GM13976 (cell line): Measurements from ENCODE around the gene ARMH1.
A peak's percentile ranks its signal among the peaks of the same experiment; 100 is the strongest.

ENCODE experiments used
- DNase-seq: peaks from one replicate; pipeline ENCODE4 v3.0.0; 2012; ENCODE audit warnings: low spot score
- in situ Hi-C: fragments of 300-500 bp; cut with MboI; formaldehyde crosslinking; loops from one replicate; pipeline ENCODE4 v1.12.0; 2022; ENCODE audit warnings: low sequenced_read_pairs, mixed read lengths, inconsistent platforms; ENCODE audit not compliant: unreplicated experiment
- TF ChIP-seq, protein P1 (sequence below): IDR thresholded peaks from 2 replicates; pipeline ENCODE4 v1.5.1; 2012; ENCODE audit warnings: borderline replicate concordance, mild to moderate bottlenecking; ENCODE audit not compliant: insufficient read depth; ENCODE audit errors: extremely low read depth, missing control alignments, control extremely low read depth

The ARMH1 gene

DNA sequence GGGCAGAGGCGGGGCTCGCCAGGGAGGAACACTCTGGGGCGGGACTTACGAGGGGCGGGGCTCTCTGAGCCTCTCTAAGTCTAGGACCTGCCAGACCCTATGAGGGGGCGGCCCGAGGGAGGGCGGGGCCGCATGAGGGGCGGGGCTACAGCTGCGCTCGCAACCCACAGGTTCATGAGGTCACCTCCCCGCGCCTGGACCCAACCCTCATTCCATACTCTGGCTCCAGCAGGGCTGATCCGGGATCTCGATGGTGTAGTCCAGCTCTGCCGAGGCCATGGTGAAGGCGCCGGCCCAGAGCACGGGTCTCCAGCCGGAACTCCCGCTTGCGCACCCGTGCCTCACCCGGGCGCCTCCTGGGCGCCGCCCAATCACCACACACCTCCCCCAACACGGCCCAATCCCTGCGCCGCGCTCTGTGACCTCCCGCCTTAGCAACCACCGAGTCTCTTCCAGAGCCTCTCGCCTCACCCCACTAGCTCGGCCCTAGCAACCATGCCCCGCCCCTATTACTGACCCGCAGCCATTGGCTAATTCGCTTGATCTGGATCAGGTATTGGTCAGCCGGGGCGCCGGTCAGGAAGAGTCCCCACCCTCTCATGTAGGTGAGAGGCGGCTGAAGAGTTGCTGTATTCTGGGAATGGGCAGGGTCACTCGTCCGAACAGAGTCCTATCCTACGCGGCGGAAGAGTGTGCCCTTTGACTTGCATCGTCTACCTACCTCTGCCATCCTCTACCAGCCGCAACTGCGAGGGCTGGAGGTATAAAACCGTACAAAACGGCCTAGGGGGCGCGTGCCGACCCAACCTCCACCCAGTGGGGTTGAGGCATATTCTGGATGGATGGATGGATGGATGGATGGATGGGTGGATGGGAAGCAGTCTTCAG, at the start of gene ARMH1, which contains the start of gene TMEM53:
Gene ARMH1, plus strand, starts transcription at position 602 of the 888 bp plus-strand sequence. CDS start 14,984 bp downstream, outside the sequence.
Gene TMEM53, minus strand, starts transcription at position 369 of the 888 bp plus-strand sequence. Its CDS starts 90 bp downstream, at position 279.
- in situ Hi-C loops: no loop called here
- DNase-seq: peak; percentile 96
- TF ChIP-seq, protein P1, sequence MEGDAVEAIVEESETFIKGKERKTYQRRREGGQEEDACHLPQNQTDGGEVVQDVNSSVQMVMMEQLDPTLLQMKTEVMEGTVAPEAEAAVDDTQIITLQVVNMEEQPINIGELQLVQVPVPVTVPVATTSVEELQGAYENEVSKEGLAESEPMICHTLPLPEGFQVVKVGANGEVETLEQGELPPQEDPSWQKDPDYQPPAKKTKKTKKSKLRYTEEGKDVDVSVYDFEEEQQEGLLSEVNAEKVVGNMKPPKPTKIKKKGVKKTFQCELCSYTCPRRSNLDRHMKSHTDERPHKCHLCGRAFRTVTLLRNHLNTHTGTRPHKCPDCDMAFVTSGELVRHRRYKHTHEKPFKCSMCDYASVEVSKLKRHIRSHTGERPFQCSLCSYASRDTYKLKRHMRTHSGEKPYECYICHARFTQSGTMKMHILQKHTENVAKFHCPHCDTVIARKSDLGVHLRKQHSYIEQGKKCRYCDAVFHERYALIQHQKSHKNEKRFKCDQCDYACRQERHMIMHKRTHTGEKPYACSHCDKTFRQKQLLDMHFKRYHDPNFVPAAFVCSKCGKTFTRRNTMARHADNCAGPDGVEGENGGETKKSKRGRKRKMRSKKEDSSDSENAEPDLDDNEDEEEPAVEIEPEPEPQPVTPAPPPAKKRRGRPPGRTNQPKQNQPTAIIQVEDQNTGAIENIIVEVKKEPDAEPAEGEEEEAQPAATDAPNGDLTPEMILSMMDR: no peak

DNA sequence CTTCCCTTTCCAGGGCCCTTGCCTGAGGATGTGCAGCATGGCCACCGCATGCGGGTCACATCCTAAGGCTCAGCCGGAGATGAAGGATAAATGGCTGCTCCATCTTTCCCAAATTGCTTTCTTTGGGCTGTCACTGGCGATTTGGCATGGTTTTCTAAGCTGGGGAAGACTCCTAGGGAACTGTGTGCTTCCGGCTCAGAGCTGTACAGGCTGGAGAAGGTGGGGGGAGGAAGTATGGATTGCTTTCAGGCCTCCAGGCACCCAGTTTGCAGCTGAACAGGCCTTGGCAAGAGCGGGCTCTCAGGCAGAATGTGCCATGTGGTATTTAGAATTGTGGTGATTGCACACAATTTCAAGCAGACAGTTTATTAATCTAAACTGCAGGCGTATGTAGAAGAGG, 49.2 kb upstream of the ARMH1 start:
- no peak for DNase-seq
- in situ Hi-C loops: no loop called here
- TF ChIP-seq, protein P1: no peak

DNA sequence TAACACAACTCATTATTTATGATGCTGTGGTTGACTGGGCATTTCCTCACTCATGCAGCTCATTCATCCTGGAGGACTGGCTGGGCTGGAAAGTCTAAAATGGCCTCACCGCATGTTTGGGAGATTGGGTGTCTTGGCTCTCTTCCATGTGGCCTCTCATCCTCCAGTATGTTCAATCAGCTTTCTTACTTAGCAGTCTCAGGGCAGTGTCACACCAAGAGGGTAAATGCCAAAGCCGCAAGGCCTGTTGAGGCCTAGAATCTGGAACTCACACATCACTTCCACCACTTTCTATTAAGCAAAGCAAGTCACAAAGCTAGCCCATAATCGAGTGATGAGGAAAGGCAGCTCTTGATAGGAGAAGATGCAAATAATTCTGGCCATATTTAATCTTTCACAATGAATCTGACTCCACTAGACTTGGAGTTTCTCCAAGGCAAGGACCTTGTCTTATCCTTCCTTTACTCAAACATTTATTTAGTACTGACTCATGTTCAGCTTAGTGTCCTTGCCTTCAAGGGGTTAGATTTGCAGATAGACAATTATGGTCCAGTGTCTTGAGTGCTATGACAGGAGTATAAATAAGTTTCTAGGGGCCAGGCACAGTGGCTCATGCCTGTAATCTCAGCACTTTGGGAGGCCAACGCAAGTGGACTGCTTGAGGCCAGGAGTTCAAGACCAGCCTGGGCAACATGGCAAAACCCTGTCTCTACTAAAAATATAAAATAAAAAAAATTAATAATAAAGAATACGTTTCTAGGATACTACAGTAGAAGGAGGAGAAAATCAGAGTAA, 45.4 kb upstream of the ARMH1 start:
- in situ Hi-C loops: no loop called here
- no peak for DNase-seq
- TF ChIP-seq, protein P1: no peak

DNA sequence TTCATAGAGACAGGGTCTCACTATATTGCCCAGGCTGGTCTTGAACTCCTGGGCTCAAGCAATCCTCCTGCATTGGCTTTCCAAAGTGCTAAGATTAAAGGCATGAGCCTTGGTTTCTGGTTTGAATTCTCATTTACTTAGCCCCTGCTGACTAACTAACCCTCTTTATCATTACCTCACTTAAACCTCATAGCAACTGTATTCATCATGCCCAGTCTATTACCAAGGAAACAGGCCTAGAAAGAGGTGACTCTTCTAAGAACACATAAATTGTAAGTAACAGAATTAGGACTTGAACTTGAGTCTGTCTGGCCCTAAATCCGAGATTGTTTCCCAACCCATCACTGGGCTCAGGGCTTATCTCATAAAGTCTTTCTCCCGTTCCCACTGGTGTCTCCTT, 44.4 kb upstream of the ARMH1 start:
- no peak for DNase-seq
- TF ChIP-seq, protein P1: no peak
- in situ Hi-C loops: no loop called here

DNA sequence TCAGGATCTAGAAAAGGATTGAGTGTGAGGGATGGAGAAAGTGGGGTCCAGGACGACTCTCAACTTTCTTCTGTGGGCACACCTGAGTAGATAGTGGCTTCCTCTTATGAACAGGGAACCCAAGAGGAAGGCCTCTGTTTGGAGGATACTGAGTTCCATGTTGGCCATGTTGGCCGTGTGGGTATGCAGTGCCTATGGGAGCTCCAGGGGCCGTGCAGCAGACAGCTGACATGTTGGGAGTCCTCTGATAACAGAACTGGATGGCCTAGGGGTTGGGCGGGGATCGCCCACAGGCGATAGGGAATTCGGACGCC, 43.2 kb upstream of the ARMH1 start:
- in situ Hi-C loops: no loop called here
- TF ChIP-seq, protein P1: no peak
- DNase-seq: no peak

DNA sequence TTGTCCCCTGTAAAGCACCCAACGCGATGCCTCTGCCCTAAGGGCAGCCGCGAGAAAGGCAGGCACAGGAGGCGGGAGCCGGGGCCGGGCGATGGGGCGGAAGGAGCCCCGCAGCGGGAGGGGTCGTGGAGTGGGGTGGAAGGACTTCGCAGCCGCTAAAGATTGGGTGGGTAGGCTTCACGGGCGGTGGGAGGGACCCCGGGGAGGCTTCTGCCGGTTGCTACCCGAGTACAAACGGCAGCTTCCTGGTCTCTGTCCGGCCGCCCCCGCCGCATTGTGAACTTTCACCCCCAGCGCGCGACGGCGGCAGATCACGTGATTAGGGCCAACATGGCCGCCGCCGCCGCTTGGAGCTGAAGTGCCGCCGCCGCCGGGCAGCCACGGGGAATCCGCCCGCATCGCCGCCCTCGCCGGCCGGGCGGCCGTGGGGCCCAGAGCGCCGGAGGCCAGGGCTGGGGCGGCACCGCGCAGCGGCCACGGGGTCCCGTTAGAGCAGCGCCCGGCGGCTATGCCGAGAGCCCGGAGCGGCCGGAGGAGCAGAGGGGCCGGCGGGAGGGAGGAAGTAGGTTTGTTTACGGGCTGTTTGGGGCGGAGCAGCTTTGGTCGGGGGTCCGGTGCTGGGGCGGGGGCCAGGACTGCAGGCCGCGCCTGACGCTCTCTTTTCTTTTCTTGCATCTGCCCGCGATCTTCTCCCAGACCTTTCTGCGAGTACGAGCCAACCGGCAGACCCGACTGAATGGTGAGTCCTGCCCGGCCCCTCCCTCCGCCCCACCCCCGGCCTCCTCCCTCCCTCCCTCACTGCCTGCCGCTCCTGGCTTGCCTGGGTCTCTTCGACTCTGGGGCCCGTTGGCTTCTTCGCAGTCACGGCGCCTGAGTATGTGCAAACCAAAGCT, 42.6 kb upstream of the ARMH1 start:
- TF ChIP-seq, protein P1: no peak
- in situ Hi-C loops: no loop called here
- DNase-seq: peak; percentile 96
